Measurements from ENCODE around the gene GNG7. TPM values are rescaled to one million over a fixed set of nuclear protein-coding genes. Genes with fewer than 3 reads are reported as not detected.
A peak's percentile ranks its signal among the peaks of the same experiment; 100 is the strongest.

GNG7 gene
- total RNA-seq, result not detected

- ATAC-seq (peak; percentile 100), DNase-seq (peak; percentile 92)
- peaks cover 7% of the 10 kb centered on the region for H3K4me1 Mint-ChIP-seq
- H3K27ac Mint-ChIP-seq, result no peak within 1 kb of the TSS
- peak within 1 kb of the TSS; percentile 13 for H3K4me3 Mint-ChIP-seq
- CTCF ChIA-PET, result interaction anchor here (1.0 to 1.4 kb wide), 3 partner anchors 48 to 402 kb away, joined by 3 to 6 read pairs (median 4); no protein-coding TSS in a partner anchor
- no peaks in the 10 kb centered on the region for H3K36me3 Mint-ChIP-seq
- H3K9me3 Mint-ChIP-seq (ENCODE audit: low read depth), result no peaks in the 10 kb centered on the region
- H3K27me3 Mint-ChIP-seq, result peaks cover 7% of the 10 kb centered on the region
Observed at GRCh38 chr19:2702170-2703076, at the start of gene GNG7. TSS of gene GNG7 (minus strand) at chr19:2702694. CDS start at chr19:2520688, 182,006 bp downstream.

GRCh38 chr19:2751438-2751830 is 48.9 kb upstream of the GNG7 start:
- H3K4me1 Mint-ChIP-seq, result no peaks in the 10 kb centered on the region
- H3K27ac Mint-ChIP-seq, result no peak overlapping the region
- CTCF ChIA-PET, result interaction anchor here (8.4 kb wide), 1 partner anchor 104 kb away, joined by 88 read pairs; no protein-coding TSS in a partner anchor
- no peak overlapping the region for H3K4me3 Mint-ChIP-seq
- DNase-seq (no peak), ATAC-seq (no peak)
- no peaks in the 10 kb centered on the region for H3K9me3 Mint-ChIP-seq (ENCODE audit: low read depth)
- no peaks in the 10 kb centered on the region for H3K27me3 Mint-ChIP-seq
- no peaks in the 10 kb centered on the region for H3K36me3 Mint-ChIP-seq

- Mint-ChIP-seq H3K4me1 (no peaks in the 10 kb centered on the region), H3K36me3 (no peaks in the 10 kb centered on the region), H3K4me3 (no peak overlapping the region), H3K27ac (no peak overlapping the region), H3K27me3 (no peaks in the 10 kb centered on the region), H3K9me3 (ENCODE audit: low read depth) (no peaks in the 10 kb centered on the region)
- ATAC-seq (no peak), DNase-seq (no peak)
- CTCF ChIA-PET, result interaction anchor here (1.2 to 8.4 kb wide), 3 partner anchors 49 to 126 kb away, joined by 3 to 88 read pairs (median 3); no protein-coding TSS in a partner anchor
Observed at GRCh38 chr19:2750808-2751437, 48.4 kb upstream of the GNG7 start.

GRCh38 chr19:2747349-2747748 is 44.9 kb upstream of the GNG7 start:
- no peak overlapping the region for H3K27ac Mint-ChIP-seq
- DNase-seq (no peak), ATAC-seq (no peak)
- H3K4me1 Mint-ChIP-seq, result no peaks in the 10 kb centered on the region
- no peak overlapping the region for H3K4me3 Mint-ChIP-seq
- CTCF ChIA-PET, result interaction anchor here (0.8 to 8.4 kb wide), 2 partner anchors 85 to 100 kb away, joined by 3 to 88 read pairs; no protein-coding TSS in a partner anchor
- peaks cover 8% of the 10 kb centered on the region for H3K27me3 Mint-ChIP-seq
- no peaks in the 10 kb centered on the region for H3K9me3 Mint-ChIP-seq (ENCODE audit: low read depth)
- no peaks in the 10 kb centered on the region for H3K36me3 Mint-ChIP-seq

- H3K27ac Mint-ChIP-seq, result no peak overlapping the region
- DNase-seq (no peak), ATAC-seq (no peak)
- H3K4me1 Mint-ChIP-seq, result peaks cover 7% of the 10 kb centered on the region
- H3K4me3 Mint-ChIP-seq, result no peak overlapping the region
- CTCF ChIA-PET, result no interaction called here
- peaks cover 12% of the 10 kb centered on the region for H3K27me3 Mint-ChIP-seq
- H3K36me3 Mint-ChIP-seq, result no peaks in the 10 kb centered on the region
- H3K9me3 Mint-ChIP-seq (ENCODE audit: low read depth), result no peaks in the 10 kb centered on the region
Observed at GRCh38 chr19:2744113-2744512, 41.6 kb upstream of the GNG7 start.

GRCh38 chr19:2743099-2743498 is 40.6 kb upstream of the GNG7 start:
- Mint-ChIP-seq H3K27ac (no peak overlapping the region), H3K4me1 (peaks cover 14% of the 10 kb centered on the region), H3K27me3 (peaks cover 12% of the 10 kb centered on the region), H3K4me3 (no peak overlapping the region), H3K36me3 (peaks cover 4% of the 10 kb centered on the region), H3K9me3 (ENCODE audit: low read depth) (no peaks in the 10 kb centered on the region)
- ATAC-seq (no peak), DNase-seq (no peak)
- CTCF ChIA-PET, result no interaction called here

- no peak for DNase-seq
- Mint-ChIP-seq H3K27me3 (peaks cover 12% of the 10 kb centered on the region), H3K4me3 (peak overlapping the region; percentile 87), H3K9me3 (ENCODE audit: low read depth) (no peaks in the 10 kb centered on the region), H3K27ac (no peak overlapping the region), H3K36me3 (peaks cover 25% of the 10 kb centered on the region), H3K4me1 (peaks cover 14% of the 10 kb centered on the region)
- no peak for ATAC-seq
- CTCF ChIA-PET, result interaction anchor here (1.8 to 3.9 kb wide), 2 partner anchors 9 to 79 kb away, joined by 5 to 15 read pairs; partner anchors contain the start of gene ZNF554
Observed at GRCh38 chr19:2740314-2740656, 37.8 kb upstream of the GNG7 start.

- DNase-seq (peak; percentile 99), ATAC-seq (peak; percentile 99)
- H3K27me3 Mint-ChIP-seq, result peaks cover 12% of the 10 kb centered on the region
- CTCF ChIA-PET, result interaction anchor here (1.2 to 3.9 kb wide), 5 partner anchors 10 to 211 kb away, joined by 3 to 15 read pairs (median 5); partner anchors contain the start of gene ZNF554
- H3K9me3 Mint-ChIP-seq (ENCODE audit: low read depth), result no peaks in the 10 kb centered on the region
- peak within 1 kb of the TSS; percentile 87 for H3K4me3 Mint-ChIP-seq
- H3K4me1 Mint-ChIP-seq, result peaks cover 14% of the 10 kb centered on the region
- H3K27ac Mint-ChIP-seq, result peak within 1 kb of the TSS; percentile 76
- H3K36me3 Mint-ChIP-seq, result peaks cover 28% of the 10 kb centered on the region
Observed at GRCh38 chr19:2739602-2740313, 37.3 kb upstream of the GNG7 start, which contains the start of gene SLC39A3. TSS of gene SLC39A3 (minus strand) at chr19:2740017. CDS start at chr19:2737257, 2,760 bp downstream.

- CTCF ChIA-PET, result no interaction called here
- no peaks in the 10 kb centered on the region for H3K9me3 Mint-ChIP-seq (ENCODE audit: low read depth)
- peaks cover 4% of the 10 kb centered on the region for H3K27me3 Mint-ChIP-seq
- H3K4me3 Mint-ChIP-seq, result no peak overlapping the region
- H3K4me1 Mint-ChIP-seq, result peaks cover 14% of the 10 kb centered on the region
- H3K27ac Mint-ChIP-seq, result no peak overlapping the region
- peaks cover 29% of the 10 kb centered on the region for H3K36me3 Mint-ChIP-seq
- ATAC-seq (no peak), DNase-seq (no peak)
Observed at GRCh38 chr19:2736550-2737190, 34.2 kb upstream of the GNG7 start.

GRCh38 chr19:2735374-2735773 is 32.9 kb upstream of the GNG7 start:
- CTCF ChIA-PET, result no interaction called here
- H3K36me3 Mint-ChIP-seq, result peaks cover 29% of the 10 kb centered on the region
- no peak for DNase-seq
- H3K4me3 Mint-ChIP-seq, result no peak overlapping the region
- H3K4me1 Mint-ChIP-seq, result peaks cover 14% of the 10 kb centered on the region
- H3K27me3 Mint-ChIP-seq, result no peaks in the 10 kb centered on the region
- H3K27ac Mint-ChIP-seq, result no peak overlapping the region
- ATAC-seq, result no peak
- no peaks in the 10 kb centered on the region for H3K9me3 Mint-ChIP-seq (ENCODE audit: low read depth)

GRCh38 chr19:2734589-2735288 is 32.2 kb upstream of the GNG7 start:
- CTCF ChIA-PET, result interaction anchor here (1.1 kb wide), 1 partner anchor 86 kb away, joined by 3 read pairs; no protein-coding TSS in a partner anchor

GRCh38 chr19:2733930-2734588 is 31.6 kb upstream of the GNG7 start:
- no peak overlapping the region for H3K4me3 Mint-ChIP-seq
- CTCF ChIA-PET, result interaction anchor here (1.1 kb wide), 1 partner anchor 86 kb away, joined by 3 read pairs; no protein-coding TSS in a partner anchor
- H3K4me1 Mint-ChIP-seq, result peaks cover 6% of the 10 kb centered on the region
- peaks cover 29% of the 10 kb centered on the region for H3K36me3 Mint-ChIP-seq
- no peaks in the 10 kb centered on the region for H3K9me3 Mint-ChIP-seq (ENCODE audit: low read depth)
- no peaks in the 10 kb centered on the region for H3K27me3 Mint-ChIP-seq
- H3K27ac Mint-ChIP-seq, result no peak overlapping the region
- DNase-seq (no peak), ATAC-seq (no peak)

More at GRCh38 chr19:2734589-2735288, 32.2 kb upstream of the GNG7 start:
- DNase-seq (no peak), ATAC-seq (no peak)
- H3K4me1 Mint-ChIP-seq, result peaks cover 10% of the 10 kb centered on the region
- H3K27me3 Mint-ChIP-seq, result no peaks in the 10 kb centered on the region
- H3K9me3 Mint-ChIP-seq (ENCODE audit: low read depth), result no peaks in the 10 kb centered on the region
- no peak overlapping the region for H3K27ac Mint-ChIP-seq
- H3K36me3 Mint-ChIP-seq, result peaks cover 29% of the 10 kb centered on the region
- no peak overlapping the region for H3K4me3 Mint-ChIP-seq
